ENCODE data around the gene MDH1.

DNA sequence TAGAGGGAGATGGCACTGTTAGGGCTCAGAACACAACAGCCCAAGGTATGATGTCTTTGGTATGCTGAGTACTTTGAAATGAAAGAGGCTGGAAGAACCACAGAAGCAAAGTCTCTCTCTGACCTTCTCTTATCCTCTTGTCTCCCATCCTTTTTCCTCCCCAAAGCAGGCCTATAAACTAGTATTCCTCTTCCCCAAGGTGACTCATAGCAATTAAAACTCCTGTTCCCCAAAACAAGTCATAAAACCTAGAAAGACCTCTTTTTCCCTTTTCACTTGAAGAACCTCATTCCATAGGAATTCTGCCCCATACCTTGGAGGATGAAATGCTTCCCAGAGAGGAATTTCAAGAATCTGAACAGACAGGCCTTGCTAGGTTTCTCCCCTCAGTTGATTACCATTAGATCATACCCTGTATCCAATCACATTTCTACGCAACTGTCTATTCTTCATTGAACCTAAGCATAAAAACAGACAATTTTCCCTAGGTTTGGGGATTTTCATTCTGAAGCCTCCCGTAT lies 25.7 kb downstream of the MDH1 start:
- TF ChIP-seq POLR2AphosphoS5 (IDR thresholded peaks at IDR 0.05; ENCODE audit: borderline replicate concordance, low read depth, low read length) (no peak), EZH2 (IDR thresholded peaks at IDR 0.05) (no peak), FOXP2 (optimal IDR thresholded peaks at IDR 0.05; ENCODE audit: control extremely low read depth, extremely low read length, insufficient read depth) (no peak)

Measured in SK-N-MC (cell line).